K562 (cell line): ENCODE data around the gene GAS1. TPM values are rescaled to one million over a fixed set of nuclear protein-coding genes. Genes with fewer than 3 reads are reported as not detected.
A peak's percentile ranks its signal among the peaks of the same experiment; 100 is the strongest.

ENCODE experiments used
- ARID3B ChIP-seq: fragments of 250-450 bp; sonication (Bioruptor Pico); IDR thresholded peaks from 2 replicates; pipeline ENCODE4 v1.4.0; 2020; ENCODE audit warnings: borderline replicate concordance
- C11orf30 ChIP-seq: fragments of 450-650 bp; IDR thresholded peaks from 2 replicates; pipeline ENCODE4 v1.6.1; 2016; ENCODE audit warnings: low read depth, mild to moderate bottlenecking
- CAMTA2 ChIP-seq: fragments of 250-450 bp; sonication (Bioruptor Pico); conservative IDR thresholded peaks from 2 replicates; pipeline ENCODE4 v1.5.1; 2022
- GABPB2 ChIP-seq: fragments of 250-450 bp; sonication (Bioruptor Pico); conservative IDR thresholded peaks from 2 replicates; pipeline ENCODE4 v1.5.1; 2021; ENCODE audit warnings: mild to moderate bottlenecking
- HDAC6 ChIP-seq: IDR thresholded peaks from 2 replicates; pipeline ENCODE4 v1.6.1; 2012; ENCODE audit warnings: low read depth, mild to moderate bottlenecking, control low read depth, inconsistent platforms, low read length, moderate library complexity
- HNRNPLL ChIP-seq: fragments of 200-400 bp; formaldehyde crosslinking; IDR thresholded peaks from 2 replicates; pipeline ENCODE4 v1.6.1; 2017; ENCODE audit warnings: low read length, low read depth, mild to moderate bottlenecking; ENCODE audit not compliant: poor library complexity, severe bottlenecking
- KHSRP ChIP-seq: fragments of 450-650 bp; IDR thresholded peaks from 2 replicates; pipeline ENCODE4 v1.6.1; 2017
- MLLT1 ChIP-seq, 2 experiments: fragments of 450-650 bp; IDR thresholded peaks; 2 replicates each; pipeline ENCODE4 v1.6.1; 2016
- NFIX ChIP-seq: fragments of 250-450 bp; sonication (Bioruptor Pico); IDR thresholded peaks from 2 replicates; pipeline ENCODE4 v1.4.0; 2020; ENCODE audit warnings: low read depth, mild to moderate bottlenecking, moderate library complexity
- NR2C1 ChIP-seq, 2 experiments: fragments of 450-650 bp; IDR thresholded peaks; 2 replicates each; pipeline ENCODE4 v1.6.1; 2017; ENCODE audit warnings: mild to moderate bottlenecking in 2 of 2, antibody characterized with exemption in 1 of 2, inconsistent platforms in 1 of 2, missing compliant biosample characterization in 1 of 2, missing genetic modification characterization in 1 of 2
- NR2C2 ChIP-seq, 2 experiments: fragments of 200-800 bp in 1 of 2; sonication (Bioruptor generic) in 1 of 2; sonication (generic) in 1 of 2; formaldehyde crosslinking in 1 of 2; IDR thresholded peaks; 2 replicates each; pipeline versions ENCODE4 v1.6.1 to v1.8.0; 2016 to 2022; ENCODE audit warnings: mild to moderate bottlenecking in 1 of 2, missing compliant biosample characterization in 1 of 2, missing genetic modification characterization in 1 of 2, missing genetic modification reagents in 1 of 2
- POU5F1 ChIP-seq: fragments of 150-350 bp; IDR thresholded peaks from 2 replicates; pipeline ENCODE4 v1.6.1; 2014; ENCODE audit warnings: borderline replicate concordance, low read length, low read depth, mild to moderate bottlenecking; ENCODE audit not compliant: partially characterized antibody
- RAD51 ChIP-seq: fragments of 450-650 bp; IDR thresholded peaks from 2 replicates; pipeline ENCODE4 v1.7.1; 2016; ENCODE audit warnings: low read depth, mild to moderate bottlenecking, borderline replicate concordance
- RBM14 ChIP-seq: fragments of 200-400 bp; formaldehyde crosslinking; IDR thresholded peaks from 2 replicates; pipeline ENCODE4 v1.6.1; 2018; ENCODE audit warnings: low read depth, mild to moderate bottlenecking, low read length, moderate library complexity, borderline replicate concordance; ENCODE audit not compliant: insufficient read depth
- THRAP3 ChIP-seq: fragments of 450-650 bp; IDR thresholded peaks from 2 replicates; pipeline ENCODE4 v1.6.1; 2016; ENCODE audit warnings: mild to moderate bottlenecking, inconsistent platforms, borderline replicate concordance
- U2AF2 ChIP-seq: fragments of 200-400 bp; formaldehyde crosslinking; optimal IDR thresholded peaks from 2 replicates; pipeline ENCODE3; 2017; ENCODE audit warnings: low read depth, mild to moderate bottlenecking, low read length
- ZNF121 ChIP-seq: sonication (generic); formaldehyde crosslinking; conservative IDR thresholded peaks from 2 replicates; pipeline ENCODE4 v1.8.0; 2022; ENCODE audit warnings: missing genetic modification reagents
- ZNF23 ChIP-seq: fragments of 250-450 bp; sonication (Bioruptor Pico); IDR thresholded peaks from 2 replicates; pipeline ENCODE4 v1.4.0; 2020; ENCODE audit warnings: mild to moderate bottlenecking
- ZNF551 ChIP-seq: fragments of 250-450 bp; sonication (Bioruptor Pico); IDR thresholded peaks from 2 replicates; pipeline ENCODE4 v1.5.0; 2021; ENCODE audit warnings: mild to moderate bottlenecking, moderate library complexity
- polyA plus RNA-seq, 8 experiments: library from polyadenylated mRNA; depleted of rRNA in 4 of 8; stranded (reverse) in 5 of 8; unstranded in 3 of 8; fragments of >200 nt; fragmentation: Nextera tagmentation in 2 of 8; fragmentation: Illumina TruSeq in 1 of 8; extraction: Ambion mirVana in 2 of 8; extraction: Trizol in 1 of 8; gene quantifications; 2 replicates each; pipeline versions ENCODE4 v1.2.1 to v1.2.3, GENCODE V29; 2011 to 2014; ENCODE audit warnings: inconsistent platforms in 1 of 8, missing spikeins in 1 of 8
- total RNA-seq, 7 experiments: library from RNA; depleted of rRNA in 6 of 7; stranded (reverse); fragments of >200 nt in 6 of 7; fragmentation: Illumina TruSeq in 2 of 7; extraction: Trizol in 2 of 7; gene quantifications; 2 replicates each; pipeline versions ENCODE4 v1.2.1 to v1.2.3, GENCODE V29; 2011 to 2021; ENCODE audit warnings: low replicate concordance in 1 of 7

GAS1 gene
- total and polyA plus RNA-seq, 9 of the 15 experiments (the other 6 are each of a cell fraction or from before 2014, with no cell fraction given): 0.07 to 0.09 TPM; not detected in 7

- TF ChIP-seq MLLT1 (IDR thresholded peaks at IDR 0.05) (no peak), CAMTA2 (CRISPR knock-in tag) (no peak), KHSRP (no peak), NR2C2 (CRISPR knock-in tag; IDR thresholded peaks at IDR 0.05) (no peak), NR2C2 (tag; IDR thresholded peaks at IDR 0.05) (no peak), NFIX (no peak), RAD51 (peak; percentile 73), THRAP3 (no peak), ARID3B (CRISPR knock-in tag) (no peak), HDAC6 (no peak), ZNF23 (CRISPR knock-in tag) (no peak), HNRNPLL (no peak), RBM14 (no peak), C11orf30 (no peak), GABPB2 (CRISPR knock-in tag) (no peak), POU5F1 (no peak), U2AF2 (no peak), ZNF551 (CRISPR knock-in tag) (no peak), NR2C1 (IDR thresholded peaks at IDR 0.05) (no peak), NR2C1 (tag; IDR thresholded peaks at IDR 0.05) (no peak), ZNF121 (no peak)
- TF ChIP-seq, all 486 proteins: peak for 4
These were observed 15.4 kb upstream of the GAS1 start (continued) for GRCh38 chr9:86962692-86963091.
